Measurements from ENCODE around the gene TREH. TPM values are rescaled to one million over a fixed set of nuclear protein-coding genes. Genes with fewer than 3 reads are reported as not detected.

Gene TREH
- total RNA-seq, 1 donor from 2014 or later, result not detected

- Histone ChIP-seq H3K4me3 (no peak overlapping the region), H3K9me3 (replicated peaks) (peaks cover 18% of the 10 kb centered on the region), H3K36me3 (no peaks in the 10 kb centered on the region), H3K27me3 (ENCODE audit: low read depth) (no peaks in the 10 kb centered on the region), H3K4me1 (no peaks in the 10 kb centered on the region), H3K27ac (replicated peaks) (no peak overlapping the region)
- intact Hi-C loops (cut with micrococcal nuclease), result no loop called here
- DNase-seq, result no peak
- TF ChIP-seq CTCF (IDR thresholded peaks at IDR 0.05; ENCODE audit: borderline replicate concordance), result no peak
Measured at GRCh38 chr11:118671254-118671653, 8.2 kb downstream of the TREH start.

- Histone ChIP-seq H3K4me3 (no peak overlapping the region), H3K27me3 (ENCODE audit: low read depth) (no peaks in the 10 kb centered on the region), H3K4me1 (no peaks in the 10 kb centered on the region), H3K36me3 (no peaks in the 10 kb centered on the region), H3K9me3 (replicated peaks) (peaks cover 18% of the 10 kb centered on the region), H3K27ac (replicated peaks) (no peak overlapping the region)
- no peak for DNase-seq
- TF ChIP-seq CTCF (IDR thresholded peaks at IDR 0.05; ENCODE audit: borderline replicate concordance), result no peak
- intact Hi-C loops (cut with micrococcal nuclease), result no loop called here
Measured at GRCh38 chr11:118670063-118670462, 9.4 kb downstream of the TREH start.

GRCh38 chr11:118666371-118666770 lies 13.1 kb downstream of the TREH start:
- no peaks in the 10 kb centered on the region for H3K36me3 ChIP-seq
- no peak overlapping the region for H3K4me3 ChIP-seq
- no peak overlapping the region for H3K27ac ChIP-seq (replicated peaks)
- peaks cover 9% of the 10 kb centered on the region for H3K9me3 ChIP-seq (replicated peaks)
- no peaks in the 10 kb centered on the region for H3K4me1 ChIP-seq
- intact Hi-C loops (cut with micrococcal nuclease), result no loop called here
- H3K27me3 ChIP-seq (ENCODE audit: low read depth), result no peaks in the 10 kb centered on the region
- DNase-seq, result no peak
- TF ChIP-seq CTCF (IDR thresholded peaks at IDR 0.05; ENCODE audit: borderline replicate concordance), result no peak

DNA sequence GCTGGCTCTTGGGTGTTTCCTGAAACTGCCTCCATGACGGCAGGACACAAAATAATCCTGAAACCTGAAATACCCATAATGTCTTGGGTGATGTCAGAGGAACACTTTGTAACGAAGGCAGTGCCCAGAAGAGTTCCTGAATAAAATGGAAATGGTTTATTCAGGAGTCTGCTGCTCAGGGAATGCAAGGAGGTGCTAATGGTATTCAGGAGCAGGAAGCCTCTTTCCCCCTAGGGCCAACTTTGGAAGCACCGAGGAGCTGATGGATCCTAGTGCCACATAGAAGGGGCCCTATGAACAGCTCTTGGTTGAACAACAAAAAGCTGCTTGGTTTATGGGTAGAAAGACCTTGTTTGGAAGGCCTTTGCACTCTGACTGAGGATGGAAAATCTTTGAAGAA lies 15.5 kb downstream of the TREH start:
- Histone ChIP-seq H3K9me3 (replicated peaks) (no peaks in the 10 kb centered on the region), H3K4me3 (no peak overlapping the region), H3K36me3 (no peaks in the 10 kb centered on the region), H3K27ac (replicated peaks) (no peak overlapping the region), H3K4me1 (peaks cover 10% of the 10 kb centered on the region), H3K27me3 (ENCODE audit: low read depth) (no peaks in the 10 kb centered on the region)
- DNase-seq, result no peak
- no peak for TF ChIP-seq CTCF (IDR thresholded peaks at IDR 0.05; ENCODE audit: borderline replicate concordance)
- intact Hi-C loops (cut with micrococcal nuclease), result no loop called here

GRCh38 chr11:118663381-118663780 lies 16.1 kb downstream of the TREH start:
- no peaks in the 10 kb centered on the region for H3K36me3 ChIP-seq
- no peak for DNase-seq
- peaks cover 15% of the 10 kb centered on the region for H3K4me1 ChIP-seq
- no peak overlapping the region for H3K4me3 ChIP-seq
- intact Hi-C loops (cut with micrococcal nuclease), result no loop called here
- TF ChIP-seq CTCF (IDR thresholded peaks at IDR 0.05; ENCODE audit: borderline replicate concordance), result no peak
- no peaks in the 10 kb centered on the region for H3K27me3 ChIP-seq (ENCODE audit: low read depth)
- no peaks in the 10 kb centered on the region for H3K9me3 ChIP-seq (replicated peaks)
- no peak overlapping the region for H3K27ac ChIP-seq (replicated peaks)

Data from left ventricle myocardium inferior (tissue), 1 donor.